ENCODE results near the gene ZFYVE27.

DNA sequence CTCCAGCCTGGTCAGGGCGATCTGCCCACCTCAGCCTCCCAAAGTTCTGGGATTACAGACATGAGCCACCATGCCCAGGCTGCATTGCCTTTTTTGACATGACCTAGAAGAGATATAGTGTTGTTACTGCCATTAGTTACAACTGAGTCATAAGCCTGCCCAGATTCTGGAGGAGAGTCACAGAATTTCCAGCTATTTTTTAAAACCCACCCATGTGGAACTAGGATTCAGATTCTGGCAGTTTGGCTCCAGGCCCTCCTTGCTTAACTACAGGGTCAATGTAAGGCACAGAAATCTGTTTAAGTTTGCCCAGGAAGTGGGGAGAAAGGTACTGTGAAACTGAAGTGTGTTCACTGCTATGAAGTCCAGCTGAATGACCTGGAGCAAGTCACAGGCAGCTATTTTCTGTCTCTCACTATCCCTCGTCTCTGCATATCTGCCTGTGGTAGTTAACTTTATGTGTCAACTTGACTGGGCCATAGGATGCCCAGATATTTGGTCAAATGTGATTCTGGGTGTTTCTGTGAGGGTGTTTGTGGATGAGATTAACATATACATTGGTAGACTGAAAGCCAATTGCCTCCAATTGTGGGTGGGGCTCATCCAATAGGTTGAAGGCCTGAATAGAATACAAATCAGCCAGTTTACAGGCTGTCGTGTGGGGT, 31.8 kb upstream of the ZFYVE27 start:
- TF ChIP-seq, protein P1, sequence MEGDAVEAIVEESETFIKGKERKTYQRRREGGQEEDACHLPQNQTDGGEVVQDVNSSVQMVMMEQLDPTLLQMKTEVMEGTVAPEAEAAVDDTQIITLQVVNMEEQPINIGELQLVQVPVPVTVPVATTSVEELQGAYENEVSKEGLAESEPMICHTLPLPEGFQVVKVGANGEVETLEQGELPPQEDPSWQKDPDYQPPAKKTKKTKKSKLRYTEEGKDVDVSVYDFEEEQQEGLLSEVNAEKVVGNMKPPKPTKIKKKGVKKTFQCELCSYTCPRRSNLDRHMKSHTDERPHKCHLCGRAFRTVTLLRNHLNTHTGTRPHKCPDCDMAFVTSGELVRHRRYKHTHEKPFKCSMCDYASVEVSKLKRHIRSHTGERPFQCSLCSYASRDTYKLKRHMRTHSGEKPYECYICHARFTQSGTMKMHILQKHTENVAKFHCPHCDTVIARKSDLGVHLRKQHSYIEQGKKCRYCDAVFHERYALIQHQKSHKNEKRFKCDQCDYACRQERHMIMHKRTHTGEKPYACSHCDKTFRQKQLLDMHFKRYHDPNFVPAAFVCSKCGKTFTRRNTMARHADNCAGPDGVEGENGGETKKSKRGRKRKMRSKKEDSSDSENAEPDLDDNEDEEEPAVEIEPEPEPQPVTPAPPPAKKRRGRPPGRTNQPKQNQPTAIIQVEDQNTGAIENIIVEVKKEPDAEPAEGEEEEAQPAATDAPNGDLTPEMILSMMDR (IDR thresholded peaks at IDR 0.05) = no peak
- TF ChIP-seq POLR2A (IDR thresholded peaks at IDR 0.05) = no peak
